Fibroblast of lung (primary cell): Measurements from ENCODE around the gene PLCL1. TPM values are rescaled to one million over a fixed set of nuclear protein-coding genes. Genes with fewer than 3 reads are reported as not detected.

Experiments
- DNase-seq, 2 donors: peaks; one replicate each; pipeline versions ENCODE4 v3.0.0 to v3.0.0-alpha.2; 2010; ENCODE audit warnings: low read depth in 2 of 2
- H2AFZ ChIP-seq: 2 replicates; pipeline ENCODE4 v1.5.1; 2012; ENCODE audit warnings: low read length, control low read depth, inconsistent platforms
- H3K27ac ChIP-seq: 2 replicates; pipeline ENCODE4 v1.5.1; 2011; ENCODE audit warnings: low read length, control low read depth; ENCODE audit not compliant: insufficient read depth
- H3K27me3 ChIP-seq: 2 replicates; pipeline ENCODE4 v1.5.1; 2011; ENCODE audit warnings: mild to moderate bottlenecking, low read length; ENCODE audit not compliant: control insufficient read depth, insufficient read depth
- H3K36me3 ChIP-seq: 2 replicates; pipeline ENCODE4 v1.5.1; 2011; ENCODE audit warnings: low read length; ENCODE audit not compliant: control insufficient read depth, insufficient read depth
- H3K4me1 ChIP-seq: 2 replicates; pipeline ENCODE4 v1.5.1; 2011; ENCODE audit warnings: low read length; ENCODE audit not compliant: control insufficient read depth, insufficient read depth; ENCODE audit errors: extremely low read depth
- H3K4me2 ChIP-seq: 2 replicates; pipeline ENCODE4 v1.5.1; 2011; ENCODE audit warnings: low read length, control low read depth; ENCODE audit not compliant: insufficient read depth; ENCODE audit errors: extremely low read depth
- H3K4me3 ChIP-seq, 4 experiments: fragments of 200-600 bp in 1 of 4; sonication (generic) in 1 of 4; replicated peaks in 1 of 4; 2 replicates each; pipeline ENCODE4 v1.5.1; 2011 to 2016; ENCODE audit warnings: low read length in 4 of 4, low read depth in 3 of 4, mild to moderate bottlenecking in 3 of 4, control low read depth in 2 of 4, inconsistent platforms in 1 of 4, mixed read lengths in 1 of 4; ENCODE audit not compliant: insufficient read depth in 1 of 4; ENCODE audit errors: control extremely low read depth in 1 of 4
- H3K79me2 ChIP-seq: 2 replicates; pipeline ENCODE4 v1.5.1; 2012; ENCODE audit warnings: mild to moderate bottlenecking, low read length, inconsistent platforms; ENCODE audit not compliant: control insufficient read depth, insufficient read depth
- H3K9ac ChIP-seq: 2 replicates; pipeline ENCODE4 v1.5.1; 2011; ENCODE audit warnings: mild to moderate bottlenecking, low read length, control low read depth; ENCODE audit not compliant: insufficient read depth
- H3K9me3 ChIP-seq: 2 replicates; pipeline ENCODE4 v1.5.1; 2012; ENCODE audit warnings: low read depth, low read length; ENCODE audit not compliant: control insufficient read depth, insufficient read depth
- H4K20me1 ChIP-seq: 2 replicates; pipeline ENCODE4 v1.5.1; 2011; ENCODE audit warnings: low read length; ENCODE audit not compliant: control insufficient read depth, insufficient read depth; ENCODE audit errors: extremely low read depth
- EZH2 ChIP-seq: IDR thresholded peaks from 2 replicates; pipeline ENCODE4 v1.5.1; 2012; ENCODE audit warnings: low read length, control low read depth, mild to moderate bottlenecking; ENCODE audit errors: missing control alignments
- polyA plus RNA-seq, 2 donors: library from polyadenylated mRNA; depleted of rRNA in 1 of 2; stranded (reverse) in 1 of 2; unstranded in 1 of 2; fragments of >200 nt; gene quantifications; 2 replicates each; pipeline ENCODE4 v1.2.1, GENCODE V29; 2011 to 2012; ENCODE audit warnings: missing spikeins in 1 of 2
- total RNA-seq: library from RNA; depleted of rRNA; stranded (reverse); fragments of >200 nt; gene quantifications from 2 replicates; pipeline ENCODE4 v1.2.1, GENCODE V29; 2014
- TF ChIP-seq, protein P1 (sequence below), 2 donors: IDR thresholded peaks in 1 of 2; conservative IDR thresholded peaks in 1 of 2; 1 replicate in 1 of 2; 2 replicates in 1 of 2; pipeline ENCODE4 v1.5.1; 2011 to 2012; ENCODE audit warnings: low read length in 2 of 2, control low read depth in 1 of 2, inconsistent platforms in 1 of 2, low read depth in 1 of 2, mild to moderate bottlenecking in 1 of 2

PLCL1 gene
- total and polyA plus RNA-seq, 2 donors (not counting 1 experiment from before 2014, with no cell fraction given) = 0.48 to 0.83 TPM

DNA sequence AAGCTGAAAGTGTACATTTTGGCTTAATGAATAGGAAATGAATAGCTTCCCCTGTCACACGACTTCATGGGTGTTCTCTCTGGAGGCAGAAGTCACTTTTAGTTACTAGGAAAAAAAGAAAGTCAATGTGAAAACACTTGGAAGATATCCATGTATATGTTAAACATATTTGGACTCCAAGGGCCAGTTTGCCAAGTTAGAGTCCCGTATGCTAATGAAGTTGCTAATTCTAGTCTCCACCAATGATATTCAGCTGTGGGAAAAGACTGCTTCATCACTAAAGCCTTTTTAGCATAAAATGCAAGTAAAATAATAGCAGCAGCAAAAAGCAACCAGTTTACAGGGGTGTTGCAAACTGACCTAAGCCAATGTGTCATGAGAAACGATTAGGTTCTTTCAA, 108.7 kb downstream of the PLCL1 start:
- Histone ChIP-seq H3K4me3 (no peak overlapping the region), H3K79me2 (no peaks in the 10 kb centered on the region), H3K36me3 (no peaks in the 10 kb centered on the region), H2AFZ (no peak overlapping the region), H3K27me3 (no peaks in the 10 kb centered on the region), H3K9ac (no peak overlapping the region), H3K4me2 (no peak overlapping the region), H4K20me1 (no peaks in the 10 kb centered on the region), H3K27ac (no peak overlapping the region), H3K9me3 (no peaks in the 10 kb centered on the region), H3K4me1 (peaks cover 3% of the 10 kb centered on the region)
- peak in 1 of 2 donors; percentile 20 for DNase-seq
- TF ChIP-seq, protein P1, sequence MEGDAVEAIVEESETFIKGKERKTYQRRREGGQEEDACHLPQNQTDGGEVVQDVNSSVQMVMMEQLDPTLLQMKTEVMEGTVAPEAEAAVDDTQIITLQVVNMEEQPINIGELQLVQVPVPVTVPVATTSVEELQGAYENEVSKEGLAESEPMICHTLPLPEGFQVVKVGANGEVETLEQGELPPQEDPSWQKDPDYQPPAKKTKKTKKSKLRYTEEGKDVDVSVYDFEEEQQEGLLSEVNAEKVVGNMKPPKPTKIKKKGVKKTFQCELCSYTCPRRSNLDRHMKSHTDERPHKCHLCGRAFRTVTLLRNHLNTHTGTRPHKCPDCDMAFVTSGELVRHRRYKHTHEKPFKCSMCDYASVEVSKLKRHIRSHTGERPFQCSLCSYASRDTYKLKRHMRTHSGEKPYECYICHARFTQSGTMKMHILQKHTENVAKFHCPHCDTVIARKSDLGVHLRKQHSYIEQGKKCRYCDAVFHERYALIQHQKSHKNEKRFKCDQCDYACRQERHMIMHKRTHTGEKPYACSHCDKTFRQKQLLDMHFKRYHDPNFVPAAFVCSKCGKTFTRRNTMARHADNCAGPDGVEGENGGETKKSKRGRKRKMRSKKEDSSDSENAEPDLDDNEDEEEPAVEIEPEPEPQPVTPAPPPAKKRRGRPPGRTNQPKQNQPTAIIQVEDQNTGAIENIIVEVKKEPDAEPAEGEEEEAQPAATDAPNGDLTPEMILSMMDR (conservative IDR thresholded peaks at IDR 0.05 in 1 of 2, IDR thresholded peaks at IDR 0.05 in 1 of 2; ENCODE audit: low read depth in 1 of 2, low read length in 2 of 2) = no peak
- TF ChIP-seq EZH2 = no peak

DNA sequence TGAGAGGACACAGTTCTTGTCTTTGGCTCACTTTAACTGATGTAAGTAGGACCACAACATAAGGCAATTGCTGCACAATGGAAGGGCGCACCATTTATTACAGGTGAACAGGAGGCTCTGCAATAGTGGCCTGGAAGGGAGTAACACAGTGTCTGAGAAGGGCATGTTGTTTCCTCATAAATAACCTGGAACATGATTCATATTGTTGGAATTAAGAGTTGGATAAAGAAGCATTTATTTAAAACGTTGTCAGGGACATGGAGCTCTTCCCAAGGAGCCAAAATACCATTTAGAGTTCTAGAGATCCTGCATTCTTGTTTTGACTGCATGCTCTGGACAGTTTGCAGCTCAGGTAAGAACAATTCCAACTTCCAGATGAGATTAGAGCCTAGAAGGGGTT, 110.4 kb downstream of the PLCL1 start:
- no peak for TF ChIP-seq EZH2
- TF ChIP-seq, protein P1 (conservative IDR thresholded peaks at IDR 0.05 in 1 of 2, IDR thresholded peaks at IDR 0.05 in 1 of 2; ENCODE audit: low read depth in 1 of 2, low read length in 2 of 2) = no peak

DNA sequence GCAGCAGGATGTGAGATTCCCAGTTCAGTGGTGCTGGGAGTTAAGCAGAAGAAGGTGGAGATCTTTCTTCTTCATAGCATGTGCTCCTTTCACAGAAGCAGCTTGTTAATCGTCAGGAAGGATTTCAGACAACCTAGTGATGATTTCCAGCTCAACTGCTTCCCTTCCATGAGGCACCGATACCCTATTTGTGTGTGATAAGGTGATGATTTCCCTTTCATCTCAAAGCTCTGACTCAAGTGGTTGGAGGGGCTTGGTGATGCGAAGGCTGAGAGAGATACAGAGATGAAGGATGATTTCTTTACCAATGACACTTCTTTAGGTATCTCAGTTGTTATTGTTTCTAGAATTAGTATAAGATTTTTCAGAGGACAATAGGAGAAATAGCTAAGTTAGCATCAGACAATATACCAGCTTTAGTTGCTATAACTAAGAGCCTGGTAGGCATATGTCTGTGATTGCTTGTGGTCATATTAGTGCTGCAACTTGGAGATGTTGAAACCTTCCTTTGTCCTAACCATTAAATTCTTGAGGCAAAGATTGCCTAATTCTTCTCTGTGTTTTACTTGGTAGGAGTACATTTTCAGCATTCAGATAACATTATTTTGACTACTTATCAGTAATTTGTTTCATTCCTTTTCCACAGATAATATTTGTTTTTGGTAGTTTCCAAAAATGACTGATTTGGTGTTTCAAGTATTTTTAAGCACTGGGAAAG, 111.3 kb downstream of the PLCL1 start:
- H2AFZ ChIP-seq = no peak overlapping the region
- no peaks in the 10 kb centered on the region for H3K9me3 ChIP-seq
- H3K4me1 ChIP-seq = no peaks in the 10 kb centered on the region
- TF ChIP-seq, protein P1 (conservative IDR thresholded peaks at IDR 0.05 in 1 of 2, IDR thresholded peaks at IDR 0.05 in 1 of 2; ENCODE audit: low read depth in 1 of 2, low read length in 2 of 2) = no peak
- no peak for TF ChIP-seq EZH2
- no peaks in the 10 kb centered on the region for H4K20me1 ChIP-seq
- no peaks in the 10 kb centered on the region for H3K27me3 ChIP-seq
- H3K9ac ChIP-seq = no peak overlapping the region
- H3K79me2 ChIP-seq = no peaks in the 10 kb centered on the region
- DNase-seq = peak; percentile 81 to 84
- H3K4me2 ChIP-seq = no peak overlapping the region
- no peak overlapping the region for H3K4me3 ChIP-seq
- H3K27ac ChIP-seq = no peak overlapping the region
- H3K36me3 ChIP-seq = no peaks in the 10 kb centered on the region

More for the DNA sequence above, 110.4 kb downstream of the PLCL1 start:
- H3K27ac ChIP-seq = no peak overlapping the region
- no peak overlapping the region for H2AFZ ChIP-seq
- no peak overlapping the region for H3K4me3 ChIP-seq
- no peaks in the 10 kb centered on the region for H3K79me2 ChIP-seq
- no peaks in the 10 kb centered on the region for H3K27me3 ChIP-seq
- no peaks in the 10 kb centered on the region for H3K36me3 ChIP-seq
- no peak overlapping the region for H3K4me2 ChIP-seq
- no peaks in the 10 kb centered on the region for H3K4me1 ChIP-seq
- no peak overlapping the region for H3K9ac ChIP-seq
- H3K9me3 ChIP-seq = no peaks in the 10 kb centered on the region
- H4K20me1 ChIP-seq = no peaks in the 10 kb centered on the region
- peak in 1 of 2 donors; percentile 32 for DNase-seq
